T1000 (cell line): ENCODE results near the gene GPR146.
"Not testable (repeated sequence)": the region's sequence is repeated elsewhere in the genome, so short reads cannot be mapped to it uniquely, and the experiment has no call there.

Experiments
- DNase-seq: peaks from one replicate; lab custom pipeline; 2025; ENCODE audit warnings: mixed read lengths; lab: John Stamatoyannopoulos, UW

The GPR146 gene

GRCh38 chr7:1025743-1026581, 18.4 kb upstream of the GPR146 start:
- DNase-seq: no peak

DNA sequence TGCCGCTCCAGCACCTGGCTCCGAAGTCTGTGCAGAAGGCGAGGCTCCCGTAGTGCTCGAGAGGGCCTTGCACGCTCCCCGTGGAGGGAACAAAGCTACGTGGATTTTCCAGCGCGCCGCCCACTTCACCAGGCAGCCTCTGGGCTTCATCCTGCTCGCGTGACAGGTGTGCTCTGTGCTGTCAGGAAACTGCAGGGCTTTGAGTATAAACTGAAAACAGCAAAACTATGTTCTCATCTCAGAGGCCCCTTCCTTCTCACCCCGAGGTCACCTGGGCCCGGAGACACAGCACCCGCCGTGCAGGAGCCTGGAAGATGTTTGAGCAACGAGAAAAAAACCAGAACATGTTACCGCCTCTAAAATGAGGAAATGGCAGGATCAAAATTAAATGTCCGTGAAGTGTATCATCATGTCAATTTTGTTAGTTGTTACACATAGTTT, 17.6 kb upstream of the GPR146 start:
- DNase-seq: no peak

DNA sequence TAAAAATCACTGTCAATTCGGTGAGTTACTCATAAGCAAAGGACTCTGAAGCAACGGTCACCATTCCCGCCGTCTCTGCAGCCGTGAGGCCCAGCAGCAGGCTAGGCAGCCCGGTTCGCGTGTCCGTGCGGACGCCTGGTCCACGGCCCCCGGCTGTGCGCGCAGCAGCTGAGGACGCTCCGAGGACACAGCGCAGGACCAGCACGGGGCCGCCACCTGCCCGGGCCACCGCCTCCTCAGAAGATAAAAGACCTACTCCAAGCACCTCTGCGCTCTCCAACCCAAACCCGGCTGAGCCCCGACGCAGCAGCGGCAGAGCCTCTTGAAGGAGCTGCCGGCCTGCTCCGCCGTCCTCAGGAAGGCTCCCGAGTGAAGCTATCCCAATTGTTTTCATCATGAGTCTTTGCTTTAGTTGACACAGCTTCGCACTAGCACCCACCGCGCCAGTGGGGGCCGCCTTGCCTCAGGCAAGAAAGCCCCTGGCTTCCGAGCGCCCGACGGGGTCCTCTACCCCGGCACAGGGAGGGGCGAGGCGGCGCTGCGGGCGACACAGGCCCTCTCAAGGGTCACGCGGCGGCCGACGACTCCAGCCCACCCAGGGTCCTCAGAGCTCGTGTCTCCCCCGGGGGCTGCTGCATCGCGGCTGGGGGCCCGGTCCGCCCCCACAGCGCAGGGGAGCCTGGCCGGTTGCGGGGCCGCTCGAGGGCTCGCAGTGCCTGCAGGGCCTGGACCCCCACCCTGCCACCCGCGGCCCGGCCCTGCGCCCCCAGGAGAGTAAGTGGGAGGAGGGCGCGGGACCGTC, 16.9 kb upstream of the GPR146 start:
- DNase-seq: no peak

GRCh38 chr7:1028044-1028770, 16.1 kb upstream of the GPR146 start:
- peak; percentile 84 for DNase-seq

GRCh38 chr7:1028775-1029636, 15.3 kb upstream of the GPR146 start:
- peak; percentile 70 for DNase-seq

- DNase-seq: no peak
Observed at GRCh38 chr7:1029637-1030443, 14.5 kb upstream of the GPR146 start.

GRCh38 chr7:1030444-1031070, 13.8 kb upstream of the GPR146 start:
- no peak for DNase-seq

DNA sequence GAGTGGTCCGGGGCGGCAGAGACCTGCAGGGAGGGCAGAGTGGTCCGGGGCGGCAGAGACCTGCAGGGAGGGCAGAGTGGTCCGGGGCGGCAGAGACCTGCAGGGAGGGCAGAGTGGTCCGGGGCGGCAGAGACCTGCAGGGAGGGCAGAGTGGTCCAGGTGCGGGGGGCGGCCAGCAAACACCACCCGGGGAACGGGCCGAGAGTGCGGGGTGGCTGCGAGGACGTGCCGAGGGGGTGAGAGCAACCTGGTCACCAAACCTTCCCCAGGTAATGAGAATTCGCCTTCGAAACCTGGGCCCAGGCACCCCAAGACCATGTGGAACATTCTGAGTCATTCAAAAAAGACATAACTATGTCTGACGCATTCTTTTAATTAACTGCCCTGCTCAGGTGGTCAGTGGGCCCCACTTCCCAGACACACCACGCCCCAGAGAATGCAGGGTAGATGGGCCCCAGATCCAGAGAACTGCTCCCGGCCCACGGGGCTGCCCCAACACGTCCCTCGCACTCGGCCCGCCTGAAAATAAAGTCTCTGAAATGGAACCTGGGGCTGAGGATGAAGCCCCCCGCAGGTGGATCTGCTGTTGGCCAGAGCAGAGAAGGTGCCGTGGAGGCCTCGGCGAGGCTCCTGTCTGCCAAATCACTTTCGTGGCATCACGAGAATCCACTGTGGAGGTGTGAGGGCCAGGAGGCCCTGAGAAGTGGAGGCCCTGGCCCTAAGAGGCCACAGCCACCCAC, 12.5 kb upstream of the GPR146 start:
- no peak for DNase-seq

DNA sequence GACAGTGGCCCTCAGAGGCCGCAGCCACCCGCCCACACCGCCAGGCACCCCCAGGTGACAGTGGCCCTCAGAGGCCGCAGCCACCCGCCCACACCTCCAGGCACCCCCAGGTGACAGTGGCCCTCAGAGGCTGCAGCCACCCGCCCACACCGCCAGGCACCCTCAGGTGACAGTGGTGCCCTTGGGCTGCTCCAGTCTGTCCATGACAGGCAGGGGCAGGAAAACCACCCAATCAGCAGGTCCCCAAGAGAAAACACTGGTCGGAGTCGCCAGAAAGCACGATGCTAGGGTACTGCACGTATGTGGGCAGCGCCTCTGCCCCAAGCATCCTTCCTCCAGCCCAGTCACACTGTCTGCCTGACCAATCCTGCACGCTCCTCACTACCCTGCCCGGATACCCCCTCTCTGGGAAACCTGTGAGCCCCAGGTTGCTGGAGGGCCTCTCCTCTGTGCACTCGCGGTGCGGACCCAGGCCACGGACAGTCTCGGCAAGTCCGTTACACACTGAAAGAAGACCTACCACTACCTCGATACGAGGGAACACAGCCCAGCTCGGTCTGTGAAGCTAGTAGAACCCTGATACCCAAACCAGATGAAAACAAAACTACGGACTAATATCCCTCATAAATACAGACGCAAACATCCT, 11.7 kb upstream of the GPR146 start:
- no peak for DNase-seq

DNA sequence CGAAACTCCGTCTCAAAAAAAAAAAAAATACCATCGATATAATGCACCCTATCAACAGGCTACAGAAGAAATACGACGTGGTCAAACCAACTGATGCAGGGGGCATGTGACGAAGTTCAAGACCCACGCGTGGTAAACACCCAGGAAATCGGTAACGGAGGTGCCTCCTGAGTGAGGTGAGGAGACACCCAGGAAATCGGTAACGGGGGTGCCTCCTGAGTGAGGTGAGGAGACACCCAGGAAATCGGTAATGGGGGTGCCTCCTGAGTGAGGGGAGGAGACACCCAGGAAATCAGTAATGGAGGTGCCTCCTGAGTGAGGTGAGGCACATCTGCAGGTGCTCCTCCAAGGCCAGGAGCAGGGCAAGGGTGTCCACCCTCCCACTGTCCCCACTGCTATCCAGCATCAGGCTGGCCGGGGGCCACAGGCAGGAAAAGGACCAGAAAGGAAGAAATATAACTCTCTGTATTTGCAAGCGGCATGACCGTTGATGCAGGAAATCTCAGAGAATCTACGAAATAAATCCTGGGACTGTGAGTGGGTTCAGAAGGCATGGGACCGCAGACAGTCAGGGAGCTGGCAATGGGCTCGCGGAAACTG, 10.7 kb upstream of the GPR146 start:
- DNase-seq: no peak

GRCh38 chr7:1034769-1035168, 9.6 kb upstream of the GPR146 start:
- not testable (repeated sequence) for DNase-seq

GRCh38 chr7:1036164-1036928, 8.0 kb upstream of the GPR146 start:
- DNase-seq: not testable (repeated sequence)

DNA sequence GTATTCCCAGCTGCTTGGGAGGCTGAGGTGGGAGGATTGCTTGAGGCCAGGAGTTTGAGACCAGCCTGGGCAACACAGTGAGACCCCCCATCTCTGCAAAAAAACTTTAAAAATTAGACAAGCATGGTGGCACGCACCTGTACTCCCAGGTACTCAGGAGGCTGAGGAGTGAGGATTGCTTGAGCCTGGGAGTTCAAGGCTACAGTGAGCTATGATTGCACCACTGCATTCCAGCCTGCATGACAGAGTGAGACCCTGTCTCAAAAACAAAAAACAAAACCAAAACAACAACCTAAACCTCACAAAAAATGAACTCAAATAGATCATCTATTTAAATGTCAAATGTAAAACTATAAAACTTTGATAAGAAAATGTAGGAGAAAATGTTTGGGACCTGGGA, 4.1 kb upstream of the GPR146 start:
- DNase-seq: not testable (repeated sequence)

GRCh38 chr7:1040790-1041189, 3.6 kb upstream of the GPR146 start:
- no peak for DNase-seq

DNA sequence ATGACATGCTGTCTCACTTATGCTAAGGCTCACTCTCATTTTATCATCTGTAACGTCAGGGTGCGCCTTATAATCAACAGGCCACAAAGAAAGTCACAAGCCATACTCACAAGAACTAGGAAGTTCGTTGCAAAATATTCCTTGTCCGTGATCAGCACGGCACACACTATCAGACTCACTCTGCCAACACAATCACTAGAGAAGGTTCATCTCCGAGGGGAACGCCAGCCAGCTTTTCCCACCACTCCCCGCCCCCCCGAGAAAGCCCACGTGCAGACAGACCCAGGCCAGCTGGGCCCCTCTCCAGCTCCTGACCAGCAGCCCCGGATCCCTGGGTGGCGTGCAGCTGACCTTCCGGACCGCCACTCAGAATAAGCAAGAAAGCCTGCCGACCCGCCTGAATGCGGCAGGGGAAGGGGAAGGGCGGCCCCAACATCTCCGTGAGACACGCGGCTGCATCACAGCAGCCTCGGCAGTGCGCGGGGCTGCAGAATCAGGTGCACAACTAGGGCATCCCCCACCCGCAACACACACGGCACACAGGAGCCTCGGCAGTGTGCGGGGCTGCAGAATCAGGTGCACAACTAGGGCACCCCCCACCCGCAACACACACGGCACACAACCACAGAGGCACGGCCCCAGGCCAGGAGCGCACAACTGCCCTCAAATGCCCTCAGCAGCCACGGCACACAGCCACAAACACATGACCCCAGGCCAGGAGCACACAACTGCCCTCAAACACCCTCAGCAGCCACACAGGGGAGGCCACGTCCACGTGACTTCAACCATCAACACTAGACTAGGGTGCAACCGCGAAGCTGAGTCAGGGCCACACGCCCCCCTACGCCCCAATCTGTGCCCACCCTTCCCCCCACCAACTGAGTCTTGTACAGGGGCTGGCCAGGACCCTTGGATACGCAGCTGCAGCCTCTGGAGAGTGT, 2.5 kb upstream of the GPR146 start:
- DNase-seq: no peak

DNA sequence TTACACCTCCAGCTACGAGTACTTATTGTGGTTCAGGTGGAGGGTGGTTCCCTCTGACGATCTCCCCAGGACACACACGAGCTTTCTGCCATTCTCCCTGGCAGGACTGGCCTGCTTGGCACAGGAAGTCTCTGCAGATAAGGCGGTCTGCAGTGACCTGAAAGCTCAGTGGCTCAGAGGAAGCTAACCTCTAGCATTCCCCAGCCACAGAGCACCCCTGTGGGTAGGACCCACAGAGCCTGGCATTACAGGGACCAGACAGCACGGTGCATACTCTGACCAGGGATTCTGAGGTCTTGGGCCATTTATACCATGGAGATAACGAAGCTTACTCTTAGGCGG, 1.9 kb upstream of the GPR146 start:
- no peak for DNase-seq
